Measurements from ENCODE around the gene LRTM2.

The LRTM2 gene

GRCh38 chr12:1777798-1778197, 42.6 kb upstream of the LRTM2 start:
- Histone ChIP-seq H3K27me3 (ENCODE audit: insufficient read depth, low read length, poor library complexity, severe bottlenecking) (no peaks in the 10 kb centered on the region), H3K4me1 (ENCODE audit: insufficient read depth, low read length, poor library complexity, severe bottlenecking) (peaks cover 13% of the 10 kb centered on the region), H3K4me3 (ENCODE audit: low read length, poor library complexity, severe bottlenecking) (no peak overlapping the region), H3K9ac (ENCODE audit: low read depth, low read length, poor library complexity, severe bottlenecking) (no peak overlapping the region), H4K20me1 (ENCODE audit: insufficient read depth, low read length, poor library complexity, severe bottlenecking) (peaks cover 3% of the 10 kb centered on the region), H3K79me2 (ENCODE audit: insufficient read depth, low read length) (peaks cover 15% of the 10 kb centered on the region; the same call in 1 of the 2 replicates), H3K9me3 (ENCODE audit: insufficient read depth, low read depth, low read length) (no peaks in the 10 kb centered on the region), H3K36me3 (ENCODE audit: insufficient read depth, low read length) (peaks cover 68% of the 10 kb centered on the region; the same call in 1 of the 2 replicates), H3K4me2 (ENCODE audit: low read depth, low read length, poor library complexity, severe bottlenecking) (no peak overlapping the region), H3K9me2 (replicated peaks; ENCODE audit: low read depth, low read length) (no peaks in the 10 kb centered on the region), H3F3A (ENCODE audit: low read depth) (no peaks in the 10 kb centered on the region), H2AFZ (ENCODE audit: low read length) (no peak overlapping the region)
- TF ChIP-seq EZH2phosphoT487 (IDR thresholded peaks at IDR 0.05; ENCODE audit: borderline replicate concordance): no peak
- TF ChIP-seq CTCF (conservative IDR thresholded peaks at IDR 0.05; ENCODE audit: low read length): no peak

GRCh38 chr12:1778911-1779310, 41.5 kb upstream of the LRTM2 start:
- Histone ChIP-seq H3K4me2 (ENCODE audit: low read depth, low read length, poor library complexity, severe bottlenecking) (no peak overlapping the region), H3F3A (ENCODE audit: low read depth) (no peaks in the 10 kb centered on the region), H3K9ac (ENCODE audit: low read depth, low read length, poor library complexity, severe bottlenecking) (no peak overlapping the region), H3K27me3 (ENCODE audit: insufficient read depth, low read length, poor library complexity, severe bottlenecking) (no peaks in the 10 kb centered on the region), H4K20me1 (ENCODE audit: insufficient read depth, low read length, poor library complexity, severe bottlenecking) (peaks cover 3% of the 10 kb centered on the region), H3K9me3 (ENCODE audit: insufficient read depth, low read depth, low read length) (no peaks in the 10 kb centered on the region), H3K36me3 (ENCODE audit: insufficient read depth, low read length) (peaks cover 67% of the 10 kb centered on the region; the same call in 1 of the 2 replicates), H3K4me3 (ENCODE audit: low read length, poor library complexity, severe bottlenecking) (no peak overlapping the region), H3K4me1 (ENCODE audit: insufficient read depth, low read length, poor library complexity, severe bottlenecking) (peaks cover 13% of the 10 kb centered on the region), H2AFZ (ENCODE audit: low read length) (no peak overlapping the region), H3K79me2 (ENCODE audit: insufficient read depth, low read length) (peaks cover 15% of the 10 kb centered on the region; the same call in 1 of the 2 replicates), H3K9me2 (replicated peaks; ENCODE audit: low read depth, low read length) (no peaks in the 10 kb centered on the region)
- TF ChIP-seq EZH2phosphoT487 (IDR thresholded peaks at IDR 0.05; ENCODE audit: borderline replicate concordance) (no peak), CTCF (conservative IDR thresholded peaks at IDR 0.05; ENCODE audit: low read length) (no peak)

- Histone ChIP-seq H3K79me2 (ENCODE audit: insufficient read depth, low read length) (peaks cover 15% of the 10 kb centered on the region; the same call in 1 of the 2 replicates), H3K36me3 (ENCODE audit: insufficient read depth, low read length) (peaks cover 69% of the 10 kb centered on the region), H3F3A (ENCODE audit: low read depth) (no peaks in the 10 kb centered on the region), H4K20me1 (ENCODE audit: insufficient read depth, low read length, poor library complexity, severe bottlenecking) (peaks cover 3% of the 10 kb centered on the region), H3K9me3 (ENCODE audit: insufficient read depth, low read depth, low read length) (no peaks in the 10 kb centered on the region), H3K27me3 (ENCODE audit: insufficient read depth, low read length, poor library complexity, severe bottlenecking) (no peaks in the 10 kb centered on the region), H3K4me1 (ENCODE audit: insufficient read depth, low read length, poor library complexity, severe bottlenecking) (peaks cover 13% of the 10 kb centered on the region), H2AFZ (ENCODE audit: low read length) (no peak overlapping the region), H3K9me2 (replicated peaks; ENCODE audit: low read depth, low read length) (no peaks in the 10 kb centered on the region), H3K4me3 (ENCODE audit: low read length, poor library complexity, severe bottlenecking) (no peak overlapping the region), H3K4me2 (ENCODE audit: low read depth, low read length, poor library complexity, severe bottlenecking) (no peak overlapping the region), H3K9ac (ENCODE audit: low read depth, low read length, poor library complexity, severe bottlenecking) (no peak overlapping the region)
- TF ChIP-seq CTCF (conservative IDR thresholded peaks at IDR 0.05; ENCODE audit: low read length) (no peak), EZH2phosphoT487 (IDR thresholded peaks at IDR 0.05; ENCODE audit: borderline replicate concordance) (no peak)
Measured at GRCh38 chr12:1779783-1780182, 40.6 kb upstream of the LRTM2 start.
